ENCODE data around the gene RAB38.

The RAB38 gene

GRCh38 chr11:88105526-88105925 is 69.7 kb downstream of the RAB38 start:
- no peak overlapping the region for H3K4me3 ChIP-seq (ENCODE audit: low read depth, low read length)
- H3K9me3 ChIP-seq (ENCODE audit: control insufficient read depth, insufficient read depth, low read depth, low read length): no peaks in the 10 kb centered on the region
- H3K27ac ChIP-seq (ENCODE audit: extremely low read depth, low read depth, low read length): no peak overlapping the region
- H3K36me3 ChIP-seq (ENCODE audit: control insufficient read depth in 2 of 2, insufficient read depth in 1 of 2, low read length in 2 of 2): no peaks in the 10 kb centered on the region
- ChIA-PET CTCF (interaction anchor here (0.6 to 1.1 kb wide), 3 partner anchors 28 to 439 kb away, joined by 3 to 5 read pairs (median 3); no protein-coding TSS in a partner anchor), POLR2A (no interaction called here)
- TF ChIP-seq ZNF629 (tag by site-specific recombination; IDR thresholded peaks at IDR 0.05) (no peak), ZNF518A (tag by site-specific recombination; conservative IDR thresholded peaks at IDR 0.05; ENCODE audit: low read depth) (no peak), ZNF677 (tag by site-specific recombination; IDR thresholded peaks at IDR 0.05) (no peak), ZNF324 (tag by site-specific recombination; IDR thresholded peaks at IDR 0.05) (no peak), HOXA7 (CRISPR knock-in tag; IDR thresholded peaks at IDR 0.05; ENCODE audit: borderline replicate concordance) (no peak), KLF16 (tag by site-specific recombination; IDR thresholded peaks at IDR 0.05) (no peak), TRIM28 (IDR thresholded peaks at IDR 0.05; ENCODE audit: borderline replicate concordance, low read length) (no peak)
- TF ChIP-seq, protein P1, sequence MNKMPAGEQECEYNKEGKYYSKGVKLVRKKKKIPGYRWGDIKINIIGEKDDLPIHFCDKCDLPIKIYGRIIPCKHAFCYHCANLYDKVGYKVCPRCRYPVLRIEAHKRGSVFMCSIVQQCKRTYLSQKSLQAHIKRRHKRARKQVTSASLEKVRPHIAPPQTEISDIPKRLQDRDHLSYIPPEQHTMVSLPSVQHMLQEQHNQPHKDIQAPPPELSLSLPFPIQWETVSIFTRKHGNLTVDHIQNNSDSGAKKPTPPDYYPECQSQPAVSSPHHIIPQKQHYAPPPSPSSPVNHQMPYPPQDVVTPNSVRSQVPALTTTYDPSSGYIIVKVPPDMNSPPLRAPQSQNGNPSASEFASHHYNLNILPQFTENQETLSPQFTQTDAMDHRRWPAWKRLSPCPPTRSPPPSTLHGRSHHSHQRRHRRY (tag by site-specific recombination; IDR thresholded peaks at IDR 0.05): no peak
- TF ChIP-seq, protein P2, sequence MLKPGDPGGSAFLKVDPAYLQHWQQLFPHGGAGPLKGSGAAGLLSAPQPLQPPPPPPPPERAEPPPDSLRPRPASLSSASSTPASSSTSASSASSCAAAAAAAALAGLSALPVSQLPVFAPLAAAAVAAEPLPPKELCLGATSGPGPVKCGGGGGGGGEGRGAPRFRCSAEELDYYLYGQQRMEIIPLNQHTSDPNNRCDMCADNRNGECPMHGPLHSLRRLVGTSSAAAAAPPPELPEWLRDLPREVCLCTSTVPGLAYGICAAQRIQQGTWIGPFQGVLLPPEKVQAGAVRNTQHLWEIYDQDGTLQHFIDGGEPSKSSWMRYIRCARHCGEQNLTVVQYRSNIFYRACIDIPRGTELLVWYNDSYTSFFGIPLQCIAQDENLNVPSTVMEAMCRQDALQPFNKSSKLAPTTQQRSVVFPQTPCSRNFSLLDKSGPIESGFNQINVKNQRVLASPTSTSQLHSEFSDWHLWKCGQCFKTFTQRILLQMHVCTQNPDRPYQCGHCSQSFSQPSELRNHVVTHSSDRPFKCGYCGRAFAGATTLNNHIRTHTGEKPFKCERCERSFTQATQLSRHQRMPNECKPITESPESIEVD (tag by site-specific recombination; IDR thresholded peaks at IDR 0.05): no peak
- TF ChIP-seq, protein P3, sequence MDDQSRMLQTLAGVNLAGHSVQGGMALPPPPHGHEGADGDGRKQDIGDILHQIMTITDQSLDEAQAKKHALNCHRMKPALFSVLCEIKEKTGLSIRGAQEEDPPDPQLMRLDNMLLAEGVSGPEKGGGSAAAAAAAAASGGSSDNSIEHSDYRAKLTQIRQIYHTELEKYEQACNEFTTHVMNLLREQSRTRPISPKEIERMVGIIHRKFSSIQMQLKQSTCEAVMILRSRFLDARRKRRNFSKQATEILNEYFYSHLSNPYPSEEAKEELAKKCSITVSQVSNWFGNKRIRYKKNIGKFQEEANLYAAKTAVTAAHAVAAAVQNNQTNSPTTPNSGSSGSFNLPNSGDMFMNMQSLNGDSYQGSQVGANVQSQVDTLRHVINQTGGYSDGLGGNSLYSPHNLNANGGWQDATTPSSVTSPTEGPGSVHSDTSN (CRISPR knock-in tag; IDR thresholded peaks at IDR 0.05): no peak
- H3K4me1 ChIP-seq (ENCODE audit: control insufficient read depth, insufficient read depth, low read length): no peaks in the 10 kb centered on the region

- CTCF ChIA-PET: interaction anchor here (0.5 to 1.6 kb wide), 11 partner anchors 19 to 549 kb away, joined by 3 to 6 read pairs (median 4); no protein-coding TSS in a partner anchor
- POLR2A ChIA-PET: no interaction called here
- TF ChIP-seq, protein P4, sequence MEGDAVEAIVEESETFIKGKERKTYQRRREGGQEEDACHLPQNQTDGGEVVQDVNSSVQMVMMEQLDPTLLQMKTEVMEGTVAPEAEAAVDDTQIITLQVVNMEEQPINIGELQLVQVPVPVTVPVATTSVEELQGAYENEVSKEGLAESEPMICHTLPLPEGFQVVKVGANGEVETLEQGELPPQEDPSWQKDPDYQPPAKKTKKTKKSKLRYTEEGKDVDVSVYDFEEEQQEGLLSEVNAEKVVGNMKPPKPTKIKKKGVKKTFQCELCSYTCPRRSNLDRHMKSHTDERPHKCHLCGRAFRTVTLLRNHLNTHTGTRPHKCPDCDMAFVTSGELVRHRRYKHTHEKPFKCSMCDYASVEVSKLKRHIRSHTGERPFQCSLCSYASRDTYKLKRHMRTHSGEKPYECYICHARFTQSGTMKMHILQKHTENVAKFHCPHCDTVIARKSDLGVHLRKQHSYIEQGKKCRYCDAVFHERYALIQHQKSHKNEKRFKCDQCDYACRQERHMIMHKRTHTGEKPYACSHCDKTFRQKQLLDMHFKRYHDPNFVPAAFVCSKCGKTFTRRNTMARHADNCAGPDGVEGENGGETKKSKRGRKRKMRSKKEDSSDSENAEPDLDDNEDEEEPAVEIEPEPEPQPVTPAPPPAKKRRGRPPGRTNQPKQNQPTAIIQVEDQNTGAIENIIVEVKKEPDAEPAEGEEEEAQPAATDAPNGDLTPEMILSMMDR (tag by site-specific recombination; IDR thresholded peaks at IDR 0.05): no peak
- TF ChIP-seq ZNF184 (tag by site-specific recombination; IDR thresholded peaks at IDR 0.05) (no peak), ZNF768 (tag by site-specific recombination; IDR thresholded peaks at IDR 0.05) (no peak)
- TF ChIP-seq, protein P1 (tag by site-specific recombination; IDR thresholded peaks at IDR 0.05): no peak
- no peaks in the 10 kb centered on the region for H3K9me3 ChIP-seq (ENCODE audit: control insufficient read depth, insufficient read depth, low read depth, low read length)
- no peak overlapping the region for H3K4me3 ChIP-seq (ENCODE audit: low read depth, low read length)
- no peaks in the 10 kb centered on the region for H3K36me3 ChIP-seq (ENCODE audit: control insufficient read depth in 2 of 2, insufficient read depth in 1 of 2, low read length in 2 of 2)
- H3K27ac ChIP-seq (ENCODE audit: extremely low read depth, low read depth, low read length): no peak overlapping the region
- H3K4me1 ChIP-seq (ENCODE audit: control insufficient read depth, insufficient read depth, low read length): no peaks in the 10 kb centered on the region
Measured at GRCh38 chr11:88104408-88104807, 70.8 kb downstream of the RAB38 start.

Measured in HEK293 (cell line).